ENCODE results near the gene COMTD1. TPM values are rescaled to one million over a fixed set of nuclear protein-coding genes. Genes with fewer than 3 reads are reported as not detected.
A peak's percentile ranks its signal among the peaks of the same experiment; 100 is the strongest.

COMTD1 gene
- total and polyA plus RNA-seq, 2 of the 4 experiments (the other 2 are of a cell fraction), result 1.6 to 6.4 TPM

GRCh38 chr10:75223507-75223906, 12.2 kb downstream of the COMTD1 start:
- no peak overlapping the region for H2AK5ac ChIP-seq (ENCODE audit: low read depth, low read length)
- peaks cover 55% of the 10 kb centered on the region for H4K20me1 ChIP-seq (ENCODE audit: insufficient read depth, low read length)
- in situ Hi-C loops (cut with MboI; ENCODE audit: low sequenced_read_pairs), result no loop called here
- H4K91ac ChIP-seq (ENCODE audit: insufficient read depth, low read depth, low read length), result no peak overlapping the region
- H2BK20ac ChIP-seq (ENCODE audit: low read depth, low read length), result no peak overlapping the region
- H3K36me3 ChIP-seq (ENCODE audit: control insufficient read depth, insufficient read depth, low read length), result peaks cover 50% of the 10 kb centered on the region
- no peak overlapping the region for H3K4me3 ChIP-seq (ENCODE audit: insufficient read depth, low read depth, low read length)
- H3K56ac ChIP-seq (ENCODE audit: extremely low read depth, insufficient read depth, low read length), result no peak overlapping the region
- DNase-seq, result no peak
- H3K18ac ChIP-seq (ENCODE audit: low read depth, low read length), result 0 out of 2 replicates have a peak overlapping the region, but pooled peaks have one; percentile 18
- no peak for ATAC-seq (ENCODE audit: low read depth)
- H3K4me1 ChIP-seq (ENCODE audit: control insufficient read depth, insufficient read depth, low read length), result peaks cover 28% of the 10 kb centered on the region
- no peak overlapping the region for H2BK15ac ChIP-seq (ENCODE audit: low read depth, low read length)
- TF ChIP-seq BHLHE40 (IDR thresholded peaks at IDR 0.05; ENCODE audit: low read depth, low read length) (no peak), RFX5 (IDR thresholded peaks at IDR 0.05; ENCODE audit: low read depth, low read length) (no peak), CTCF (conservative IDR thresholded peaks at IDR 0.05; ENCODE audit: low read depth, low read length) (no peak), SMC3 (IDR thresholded peaks at IDR 0.05; ENCODE audit: low read depth, low read length) (no peak), FOS (IDR thresholded peaks at IDR 0.05; ENCODE audit: low read depth, low read length) (no peak), POLR2A (IDR thresholded peaks at IDR 0.05; ENCODE audit: low read depth, low read length) (no peak), MXI1 (IDR thresholded peaks at IDR 0.05; ENCODE audit: borderline replicate concordance, low read depth, low read length) (no peak), USF2 (IDR thresholded peaks at IDR 0.05; ENCODE audit: low read depth, low read length) (no peak), MAFK (IDR thresholded peaks at IDR 0.05; ENCODE audit: low read depth, low read length) (no peak), CEBPB (IDR thresholded peaks at IDR 0.05; ENCODE audit: low read depth, low read length) (no peak), CHD1 (IDR thresholded peaks at IDR 0.05; ENCODE audit: low read depth, low read length) (no peak), MAZ (IDR thresholded peaks at IDR 0.05; ENCODE audit: borderline replicate concordance, low read depth, low read length) (no peak), RAD21 (IDR thresholded peaks at IDR 0.05; ENCODE audit: low read length) (no peak), RCOR1 (IDR thresholded peaks at IDR 0.05; ENCODE audit: insufficient replicate concordance, low read length) (no peak), NFE2L2 (IDR thresholded peaks at IDR 0.05; ENCODE audit: low read depth, low read length) (no peak), ELK1 (IDR thresholded peaks at IDR 0.05; ENCODE audit: borderline replicate concordance, low read depth, low read length) (no peak)
- no peak overlapping the region for H3K14ac ChIP-seq (replicated peaks; ENCODE audit: low read depth, low read length)
- WGBS, 2 experiments (ENCODE audit: extremely low coverage in 2 of 2, insufficient read length in 1 of 2), result 100% methylated on average over 1 of the region's 2 CpGs; no CpG with 5 or more reads in 1 of the 2 experiments
- H2AK9ac ChIP-seq (replicated peaks; ENCODE audit: low read depth, low read length, poor library complexity), result no peak overlapping the region
- intact Hi-C loops (cut with micrococcal nuclease), result no loop called here
- no peak overlapping the region for H4K5ac ChIP-seq (ENCODE audit: low read depth, low read length)
- H2BK5ac ChIP-seq (ENCODE audit: low read depth, low read length, poor library complexity, severe bottlenecking), result peak overlapping the region; percentile 99
- CTCF ChIA-PET, result interaction anchor here (1.1 kb wide), 1 partner anchor 12 kb away, joined by 3 read pairs; the partner anchor contains the start of gene COMTD1
- no TSS peak for BruUV-seq (replicated peaks)
- no peak overlapping the region for H2AFZ ChIP-seq (replicated peaks; ENCODE audit: low read length, poor library complexity)
- no peaks in the 10 kb centered on the region for H3K9me3 ChIP-seq (ENCODE audit: control insufficient read depth, insufficient read depth, low read length)
- no peak overlapping the region for H2BK120ac ChIP-seq (ENCODE audit: low read depth, low read length)
- no peaks in the 10 kb centered on the region for H3K27me3 ChIP-seq (ENCODE audit: control insufficient read depth, insufficient read depth, low read length)
- H3K4ac ChIP-seq (ENCODE audit: low read depth, low read length), result peak overlapping the region; percentile 11; the same call in 1 of the 2 replicates
- H3K23ac ChIP-seq (ENCODE audit: low read depth, low read length), result peak overlapping the region; percentile 58; the same call in 1 of the 2 replicates
- H3K9me1 ChIP-seq (ENCODE audit: insufficient read depth, low read length), result peaks cover 11% of the 10 kb centered on the region
- dilution Hi-C loops (cut with HindIII; ENCODE audit: low sequenced_read_pairs, unreplicated experiment), result no loop called here
- H3K79me1 ChIP-seq (ENCODE audit: low read depth in 1 of 2, low read length in 2 of 2), result peaks cover 20 to 56% of the 10 kb centered on the region in 2 experiments
- POLR2A ChIA-PET (ENCODE audit: unreplicated experiment), result no interaction called here
- no peak overlapping the region for H3K4me2 ChIP-seq (ENCODE audit: low read depth, low read length)
- no peak overlapping the region for H3K9ac ChIP-seq (ENCODE audit: low read depth, low read length)
- no peak overlapping the region for H4K8ac ChIP-seq (ENCODE audit: low read depth in 2 of 2, low read length in 2 of 2)
- peak overlapping the region; percentile 36; the same call in 1 of the 2 replicates for H3K27ac ChIP-seq (ENCODE audit: insufficient read depth, low read length)

All from IMR-90 (cell line).